Measurements from ENCODE around the gene UXS1. TPM values are rescaled to one million over a fixed set of nuclear protein-coding genes. Genes with fewer than 3 reads are reported as not detected.
A peak's percentile ranks its signal among the peaks of the same experiment; 100 is the strongest.

UXS1 gene
- total and polyA plus RNA-seq, 2 donors (not counting 3 experiments of a cell fraction or from before 2014, with no cell fraction given): 34.2 to 43.2 TPM

- no peaks in the 10 kb centered on the region for H3K36me3 ChIP-seq (ENCODE audit: control insufficient read depth in 2 of 2, extremely low read depth in 1 of 2, insufficient read depth in 2 of 2, low read length in 2 of 2)
- no peak overlapping the region for H3K4me3 ChIP-seq (replicated peaks in 1 of 3; ENCODE audit: insufficient read depth in 1 of 3, low read depth in 1 of 3, low read length in 3 of 3)
- intact Hi-C loops (cut with micrococcal nuclease): no loop called here
- no TSS peak for BruUV-seq (replicated peaks)
- DNase-seq (ENCODE audit: low read depth, low spot score) (no peak), FAIRE-seq (no peak)
- H3K9me3 ChIP-seq (replicated peaks; ENCODE audit: control insufficient read depth, insufficient read depth, low read length): no peaks in the 10 kb centered on the region
- peaks cover 7 to 11% of the 10 kb centered on the region in 2 experiments for H3K27me3 ChIP-seq (ENCODE audit: control insufficient read depth in 2 of 2, insufficient read depth in 2 of 2, low read length in 2 of 2)
- ChIA-PET CTCF (no interaction called here), POLR2A (no interaction called here)
- TF ChIP-seq JUN (IDR thresholded peaks at IDR 0.05; ENCODE audit: borderline replicate concordance, insufficient read depth, insufficient read length, low read depth): no peak
- TF ChIP-seq EZH2 (IDR thresholded peaks at IDR 0.05; ENCODE audit: borderline replicate concordance, low read depth, low read length, severe bottlenecking): peak; percentile 44
- H3K4me2 ChIP-seq (ENCODE audit: insufficient read depth, low read length): no peak overlapping the region
- no peaks in the 10 kb centered on the region for H3K79me2 ChIP-seq (ENCODE audit: control insufficient read depth, insufficient read depth, low read length)
- dilution Hi-C loops (cut with MboI; ENCODE audit: extremely low pct_ligation_motif_present, low sequenced_read_pairs): no loop called here
- no peaks in the 10 kb centered on the region for H4K20me1 ChIP-seq (replicated peaks; ENCODE audit: control insufficient read depth, extremely low read depth, insufficient read depth, low read length)
- no peaks in the 10 kb centered on the region for H3K9me1 ChIP-seq (replicated peaks; ENCODE audit: control insufficient read depth, extremely low read depth, insufficient read depth, low read length)
- H3K27ac ChIP-seq (ENCODE audit: insufficient read depth, low read depth, low read length): no peak overlapping the region
- H2AFZ ChIP-seq (ENCODE audit: low read depth, low read length): no peak overlapping the region
- H3K4me1 ChIP-seq (ENCODE audit: control insufficient read depth, extremely low read depth, insufficient read depth, low read length): no peaks in the 10 kb centered on the region
- H3K9ac ChIP-seq (replicated peaks; ENCODE audit: extremely low read depth, insufficient read depth, low read length): no peak overlapping the region
Measured at GRCh38 chr2:106065268-106065982, 128.7 kb downstream of the UXS1 start.

- DNase-seq (ENCODE audit: low read depth, low spot score) (no peak), FAIRE-seq (no peak)
- Histone ChIP-seq H3K36me3 (ENCODE audit: control insufficient read depth in 2 of 2, extremely low read depth in 1 of 2, insufficient read depth in 2 of 2, low read length in 2 of 2) (no peaks in the 10 kb centered on the region), H3K79me2 (ENCODE audit: control insufficient read depth, insufficient read depth, low read length) (no peaks in the 10 kb centered on the region), H4K20me1 (replicated peaks; ENCODE audit: control insufficient read depth, extremely low read depth, insufficient read depth, low read length) (no peaks in the 10 kb centered on the region), H2AFZ (ENCODE audit: low read depth, low read length) (no peak overlapping the region), H3K4me1 (ENCODE audit: control insufficient read depth, extremely low read depth, insufficient read depth, low read length) (no peaks in the 10 kb centered on the region), H3K27me3 (ENCODE audit: control insufficient read depth in 2 of 2, insufficient read depth in 2 of 2, low read length in 2 of 2) (peaks cover 7 to 11% of the 10 kb centered on the region in 2 experiments), H3K27ac (ENCODE audit: insufficient read depth, low read depth, low read length) (no peak overlapping the region), H3K4me3 (replicated peaks in 1 of 3; ENCODE audit: insufficient read depth in 1 of 3, low read depth in 1 of 3, low read length in 3 of 3) (no peak overlapping the region), H3K4me2 (ENCODE audit: insufficient read depth, low read length) (no peak overlapping the region), H3K9ac (replicated peaks; ENCODE audit: extremely low read depth, insufficient read depth, low read length) (no peak overlapping the region), H3K9me3 (replicated peaks; ENCODE audit: control insufficient read depth, insufficient read depth, low read length) (no peaks in the 10 kb centered on the region), H3K9me1 (replicated peaks; ENCODE audit: control insufficient read depth, extremely low read depth, insufficient read depth, low read length) (no peaks in the 10 kb centered on the region)
- intact Hi-C loops (cut with micrococcal nuclease): no loop called here
- dilution Hi-C loops (cut with MboI; ENCODE audit: extremely low pct_ligation_motif_present, low sequenced_read_pairs): no loop called here
- ChIA-PET POLR2A (no interaction called here), CTCF (interaction anchor here (1.2 kb wide), 1 partner anchor 11 kb away, joined by 3 read pairs; no protein-coding TSS in a partner anchor)
- no TSS peak for BruUV-seq (replicated peaks)
- TF ChIP-seq JUN (IDR thresholded peaks at IDR 0.05; ENCODE audit: borderline replicate concordance, insufficient read depth, insufficient read length, low read depth) (no peak), MAX (IDR thresholded peaks at IDR 0.05; ENCODE audit: insufficient read depth, insufficient read length) (no peak), MYC (IDR thresholded peaks at IDR 0.05; ENCODE audit: low read depth, low read length) (no peak), POLR2A (IDR thresholded peaks at IDR 0.05; ENCODE audit: low read depth, low read length) (no peak), FOS (IDR thresholded peaks at IDR 0.05; ENCODE audit: borderline replicate concordance, insufficient read depth, low read length) (no peak)
Measured at GRCh38 chr2:106063181-106063580, 130.9 kb downstream of the UXS1 start.
